Transverse colon (tissue), 4 donors: Measurements from ENCODE around the gene ZNF280B.

Experiments used
- CTCF ChIP-seq, 5 experiments: fragments of 200-600 bp in 3 of 5; fragments of 450-650 bp in 2 of 5; sonication (generic) in 3 of 5; IDR thresholded peaks; 1 replicate in 2 of 5; 2 replicates in 3 of 5; pipeline ENCODE4 v1.5.1; 2016 to 2017; ENCODE audit warnings: antibody characterized with exemption in 5 of 5, inconsistent platforms in 3 of 5, mild to moderate bottlenecking in 2 of 5, moderate library complexity in 1 of 5
- POLR2AphosphoS5 ChIP-seq, 3 donors: sonication (generic); formaldehyde crosslinking; IDR thresholded peaks; one replicate each; pipeline ENCODE4 v1.6.1; 2016; ENCODE audit warnings: antibody characterized with exemption in 3 of 3

DNA sequence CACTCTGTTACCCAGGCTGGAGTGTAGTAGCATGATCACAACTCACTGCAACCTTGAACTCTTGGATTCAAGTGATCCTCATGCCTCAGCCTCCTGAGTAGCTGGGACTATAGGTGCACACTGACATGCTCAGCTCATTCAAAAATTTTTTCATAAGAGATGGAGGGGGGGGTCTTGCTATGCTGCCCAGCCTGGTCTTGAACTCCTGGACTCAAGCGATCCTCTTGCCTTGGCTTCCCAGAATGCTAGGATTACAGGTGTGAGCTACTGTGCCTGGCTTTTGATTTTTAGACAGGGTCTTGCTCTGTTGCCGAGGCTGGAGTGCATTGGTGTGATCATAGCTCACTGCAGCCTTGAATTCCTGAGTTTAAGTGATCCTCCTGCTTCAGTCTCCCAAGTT is 36.5 kb upstream of the ZNF280B start:
- TF ChIP-seq POLR2AphosphoS5 (IDR thresholded peaks at IDR 0.05) (no peak), CTCF (IDR thresholded peaks at IDR 0.05) (no peak)
